Stimulated activated naive B cell treated with anti-CD40 and anti-IgM and Interleukin-4, amounts not matched to agents 10 μg/mL and 1 μg/mL and 100 μg/mL, for 72 hours (primary cell): Measurements from ENCODE around the gene PUSL1.

Experiments
- ATAC-seq, 2 donors: fragments of 150-1000 bp; cut with Tn5 transposase; replicated peaks; 2 replicates each; pipeline ENCODE4 v1.10.0; 2021; ENCODE audit warnings: moderate library complexity in 1 of 2
- DNase-seq: peaks from one replicate; pipeline ENCODE4 v3.0.0; 2021
- H3K27ac Mint-ChIP-seq: one replicate; pipeline ENCODE4 v1.8.0; 2022; ENCODE audit warnings: mild to moderate bottlenecking, mixed read lengths
- H3K27me3 Mint-ChIP-seq, 2 donors: one replicate each; pipeline ENCODE4 v1.8.0; 2022; ENCODE audit warnings: mixed read lengths in 2 of 2
- H3K36me3 Mint-ChIP-seq, 2 donors: one replicate each; pipeline ENCODE4 v1.8.0; 2022; ENCODE audit warnings: mixed read lengths in 2 of 2, mild to moderate bottlenecking in 1 of 2
- H3K4me1 Mint-ChIP-seq, 2 donors: one replicate each; pipeline ENCODE4 v1.8.0; 2022; ENCODE audit warnings: mixed read lengths in 2 of 2, mild to moderate bottlenecking in 1 of 2
- H3K4me3 Mint-ChIP-seq, 2 donors: one replicate each; pipeline ENCODE4 v1.8.0; 2022; ENCODE audit warnings: mild to moderate bottlenecking in 2 of 2, mixed read lengths in 2 of 2, moderate library complexity in 1 of 2
- H3K9me3 Mint-ChIP-seq, 2 donors: one replicate each; pipeline ENCODE4 v1.8.0; 2022; ENCODE audit warnings: mixed read lengths in 2 of 2, mild to moderate bottlenecking in 1 of 2

Gene PUSL1, protein sequence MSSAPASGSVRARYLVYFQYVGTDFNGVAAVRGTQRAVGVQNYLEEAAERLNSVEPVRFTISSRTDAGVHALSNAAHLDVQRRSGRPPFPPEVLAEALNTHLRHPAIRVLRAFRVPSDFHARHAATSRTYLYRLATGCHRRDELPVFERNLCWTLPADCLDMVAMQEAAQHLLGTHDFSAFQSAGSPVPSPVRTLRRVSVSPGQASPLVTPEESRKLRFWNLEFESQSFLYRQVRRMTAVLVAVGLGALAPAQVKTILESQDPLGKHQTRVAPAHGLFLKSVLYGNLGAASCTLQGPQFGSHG

GRCh38 chr1:1307923-1308755, at the start of gene PUSL1, which contains the start of gene ACAP3:
Gene PUSL1 (plus strand): TSS chr1:1308597. CDS start chr1:1308644, 47 bp downstream.
Gene ACAP3 (minus strand): TSS chr1:1307930. CDS start chr1:1307815, 115 bp downstream.
- no peaks in the 10 kb centered on the region for H3K27me3 Mint-ChIP-seq
- ATAC-seq (peak; percentile 79 to 84), DNase-seq (peak; percentile 88)
- no peaks in the 10 kb centered on the region for H3K9me3 Mint-ChIP-seq
- H3K4me1 Mint-ChIP-seq, result peaks cover 30 to 45% of the 10 kb centered on the region in 2 donors
- peak within 1 kb of the TSS; percentile 85 to 89 for H3K4me3 Mint-ChIP-seq
- peaks cover 3 to 8% of the 10 kb centered on the region in 2 donors for H3K36me3 Mint-ChIP-seq
- peak within 1 kb of the TSS; percentile 92 for H3K27ac Mint-ChIP-seq

DNA sequence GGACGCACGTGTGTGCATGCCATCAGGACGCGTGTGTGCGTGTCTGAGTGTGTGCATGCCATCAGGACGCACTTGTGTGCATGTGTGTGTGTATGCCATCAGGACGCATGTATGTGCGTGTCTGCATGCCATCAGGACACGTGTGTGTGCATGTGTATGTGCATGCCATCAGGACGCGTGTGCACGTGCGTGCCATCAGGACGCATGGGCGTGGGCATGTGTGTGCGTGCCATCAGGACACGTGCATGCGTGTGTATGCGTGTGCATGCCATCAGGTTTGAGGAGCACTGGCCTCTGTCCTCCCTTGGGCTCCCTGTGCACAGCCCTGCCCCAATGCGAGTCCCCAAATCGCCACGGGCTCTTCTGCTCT, 49.3 kb upstream of the PUSL1 start:
- DNase-seq, result no peak
- Mint-ChIP-seq H3K9me3 (no peaks in the 10 kb centered on the region), H3K36me3 (peaks cover 42 to 48% of the 10 kb centered on the region in 2 donors), H3K4me3 (no peak overlapping the region), H3K4me1 (peaks cover 20 to 25% of the 10 kb centered on the region in 2 donors), H3K27ac (peak overlapping the region; percentile 61), H3K27me3 (no peaks in the 10 kb centered on the region)
- no peak for ATAC-seq

- DNase-seq (no peak), ATAC-seq (no peak)
- Mint-ChIP-seq H3K4me1 (peaks cover 20 to 25% of the 10 kb centered on the region in 2 donors), H3K27ac (peak overlapping the region; percentile 61), H3K36me3 (peaks cover 41 to 49% of the 10 kb centered on the region in 2 donors), H3K9me3 (no peaks in the 10 kb centered on the region), H3K4me3 (peak overlapping the region in 1 of 2 donors; percentile 7), H3K27me3 (no peaks in the 10 kb centered on the region)
These were observed 48.9 kb upstream of the PUSL1 start for GRCh38 chr1:1259540-1259939.

GRCh38 chr1:1259951-1260600, 48.3 kb upstream of the PUSL1 start:
- no peaks in the 10 kb centered on the region for H3K27me3 Mint-ChIP-seq
- no peaks in the 10 kb centered on the region for H3K9me3 Mint-ChIP-seq
- peak overlapping the region; percentile 4 to 15 for H3K4me3 Mint-ChIP-seq
- no peak for DNase-seq
- ATAC-seq, result peak; percentile 63 to 68
- H3K36me3 Mint-ChIP-seq, result peaks cover 40 to 54% of the 10 kb centered on the region in 2 donors
- H3K27ac Mint-ChIP-seq, result peak overlapping the region; percentile 61
- H3K4me1 Mint-ChIP-seq, result peaks cover 20 to 26% of the 10 kb centered on the region in 2 donors

- H3K27ac Mint-ChIP-seq, result peak overlapping the region; percentile 61
- DNase-seq, result no peak
- H3K4me3 Mint-ChIP-seq, result peak overlapping the region in 1 of 2 donors; percentile 4
- no peaks in the 10 kb centered on the region for H3K27me3 Mint-ChIP-seq
- H3K36me3 Mint-ChIP-seq, result peaks cover 37 to 56% of the 10 kb centered on the region in 2 donors
- H3K9me3 Mint-ChIP-seq, result no peaks in the 10 kb centered on the region
- peaks cover 23 to 33% of the 10 kb centered on the region in 2 donors for H3K4me1 Mint-ChIP-seq
- ATAC-seq, result no peak
These were observed 47.4 kb upstream of the PUSL1 start for GRCh38 chr1:1260843-1261560.

- DNase-seq, result no peak
- no peak overlapping the region for H3K4me3 Mint-ChIP-seq
- H3K27ac Mint-ChIP-seq, result no peak overlapping the region
- peaks cover 23 to 37% of the 10 kb centered on the region in 2 donors for H3K4me1 Mint-ChIP-seq
- H3K9me3 Mint-ChIP-seq, result no peaks in the 10 kb centered on the region
- no peaks in the 10 kb centered on the region for H3K27me3 Mint-ChIP-seq
- no peak for ATAC-seq
- peaks cover 37 to 56% of the 10 kb centered on the region in 2 donors for H3K36me3 Mint-ChIP-seq
These were observed 46.3 kb upstream of the PUSL1 start for GRCh38 chr1:1262071-1262470.

GRCh38 chr1:1262758-1263157, 45.6 kb upstream of the PUSL1 start:
- ATAC-seq (no peak), DNase-seq (no peak)
- Mint-ChIP-seq H3K36me3 (peaks cover 35 to 56% of the 10 kb centered on the region in 2 donors), H3K27me3 (no peaks in the 10 kb centered on the region), H3K9me3 (no peaks in the 10 kb centered on the region), H3K27ac (no peak overlapping the region), H3K4me1 (peaks cover 22 to 41% of the 10 kb centered on the region in 2 donors), H3K4me3 (no peak overlapping the region)

DNA sequence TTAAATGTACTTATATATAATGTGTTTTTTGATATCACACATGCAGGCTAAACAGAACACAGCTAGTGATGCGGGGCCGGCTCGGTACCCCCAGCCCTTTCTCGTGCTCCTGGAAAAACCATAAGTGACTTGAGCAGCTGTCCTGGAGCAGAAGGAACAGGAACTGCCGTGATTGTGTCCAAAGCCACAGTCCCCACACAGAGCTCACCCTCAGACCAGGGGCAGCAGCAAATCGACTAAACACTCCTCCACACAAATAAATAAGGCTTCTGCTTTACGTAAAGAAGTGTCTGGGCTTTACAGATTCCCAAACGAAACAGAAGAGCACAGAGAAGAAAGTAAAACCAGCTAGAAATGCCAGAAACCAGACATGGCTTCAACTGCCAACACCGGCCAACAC, 44.4 kb upstream of the PUSL1 start:
- H3K27ac Mint-ChIP-seq, result no peak overlapping the region
- peaks cover 34 to 52% of the 10 kb centered on the region in 2 donors for H3K36me3 Mint-ChIP-seq
- no peaks in the 10 kb centered on the region for H3K27me3 Mint-ChIP-seq
- DNase-seq (no peak), ATAC-seq (no peak)
- H3K4me1 Mint-ChIP-seq, result peaks cover 23 to 42% of the 10 kb centered on the region in 2 donors
- H3K4me3 Mint-ChIP-seq, result no peak overlapping the region
- H3K9me3 Mint-ChIP-seq, result no peaks in the 10 kb centered on the region

GRCh38 chr1:1264868-1265272, 43.5 kb upstream of the PUSL1 start:
- peaks cover 29 to 48% of the 10 kb centered on the region in 2 donors for H3K36me3 Mint-ChIP-seq
- no peak for DNase-seq
- H3K4me1 Mint-ChIP-seq, result peaks cover 22 to 39% of the 10 kb centered on the region in 2 donors
- H3K4me3 Mint-ChIP-seq, result no peak overlapping the region
- H3K27me3 Mint-ChIP-seq, result no peaks in the 10 kb centered on the region
- no peak overlapping the region for H3K27ac Mint-ChIP-seq
- no peak for ATAC-seq
- H3K9me3 Mint-ChIP-seq, result no peaks in the 10 kb centered on the region

DNA sequence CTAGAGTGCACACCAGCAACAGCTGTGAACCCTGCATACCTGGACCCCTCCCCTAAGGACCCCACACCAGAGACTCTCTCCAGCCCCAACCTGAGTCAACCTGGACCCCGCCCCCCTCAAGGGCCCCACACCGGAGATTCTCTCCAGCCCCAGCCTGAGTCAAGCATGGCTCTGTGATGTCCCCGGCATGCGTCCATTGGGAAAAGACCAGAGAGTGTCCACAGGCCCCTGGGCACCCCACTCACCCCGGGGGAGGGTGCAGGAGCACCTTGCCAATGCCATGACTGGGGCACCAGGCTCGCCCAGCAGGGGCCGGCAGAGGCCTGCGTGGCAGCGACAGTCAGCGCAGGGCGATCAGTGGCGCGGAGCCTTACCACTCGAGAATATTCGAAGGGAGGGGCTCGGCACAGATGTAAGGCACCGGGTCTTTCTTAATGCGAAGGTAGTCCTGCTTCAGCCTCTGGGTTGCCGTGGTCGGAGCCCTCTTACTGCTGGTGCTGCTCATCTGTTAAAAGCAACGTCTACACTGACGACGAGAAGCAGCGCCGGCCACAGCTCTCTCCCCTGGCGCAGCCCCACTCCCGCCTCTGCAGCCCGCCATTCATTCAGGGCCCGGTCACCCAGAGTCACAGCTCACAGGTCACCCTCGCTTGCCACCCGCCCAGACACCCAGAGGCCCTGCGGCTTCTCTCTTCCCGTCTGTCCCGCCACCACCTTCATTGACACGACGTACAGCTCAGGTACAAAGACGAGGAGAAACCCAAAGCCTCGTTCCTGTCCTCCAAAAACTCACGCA, 40.7 kb upstream of the PUSL1 start:
- Mint-ChIP-seq H3K27ac (no peak overlapping the region), H3K36me3 (peaks cover 35 to 51% of the 10 kb centered on the region in 2 donors), H3K9me3 (no peaks in the 10 kb centered on the region), H3K4me1 (peaks cover 30 to 51% of the 10 kb centered on the region in 2 donors), H3K27me3 (no peaks in the 10 kb centered on the region), H3K4me3 (no peak overlapping the region)
- DNase-seq (no peak), ATAC-seq (no peak)

- Mint-ChIP-seq H3K27ac (no peak overlapping the region), H3K4me3 (no peak overlapping the region), H3K36me3 (peaks cover 33 to 54% of the 10 kb centered on the region in 2 donors), H3K9me3 (no peaks in the 10 kb centered on the region), H3K4me1 (peaks cover 32 to 54% of the 10 kb centered on the region in 2 donors), H3K27me3 (no peaks in the 10 kb centered on the region)
- DNase-seq, result no peak
- no peak for ATAC-seq
These were observed 40.1 kb upstream of the PUSL1 start for GRCh38 chr1:1268284-1268682.

DNA sequence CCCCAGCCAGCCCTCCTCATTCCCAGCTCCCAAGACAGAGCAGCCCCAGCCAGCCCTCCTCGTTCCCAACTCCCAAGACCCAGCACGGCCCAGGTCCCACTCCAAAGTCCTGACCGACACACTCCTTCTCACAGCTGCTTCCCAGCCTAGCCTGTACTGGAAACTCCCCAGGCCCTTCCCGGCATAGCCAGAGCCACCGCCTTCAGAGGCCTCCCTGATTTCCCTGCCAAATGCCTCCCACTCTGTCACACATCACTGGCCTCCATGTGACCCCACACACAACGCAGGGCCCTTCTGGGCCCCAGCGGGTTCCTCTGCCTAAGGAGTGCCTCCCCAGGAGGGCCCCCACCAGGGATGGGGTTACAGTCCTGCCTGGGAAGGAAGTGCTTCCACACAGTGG, 37.6 kb upstream of the PUSL1 start:
- no peaks in the 10 kb centered on the region for H3K27me3 Mint-ChIP-seq
- ATAC-seq (no peak), DNase-seq (no peak)
- H3K4me3 Mint-ChIP-seq, result peak overlapping the region; percentile 47 to 61
- H3K36me3 Mint-ChIP-seq, result peaks cover 31 to 42% of the 10 kb centered on the region in 2 donors
- H3K4me1 Mint-ChIP-seq, result peaks cover 32 to 56% of the 10 kb centered on the region in 2 donors
- peak overlapping the region; percentile 85 for H3K27ac Mint-ChIP-seq
- H3K9me3 Mint-ChIP-seq, result no peaks in the 10 kb centered on the region
